ENCODE measurements around the gene VDAC1.

The VDAC1 gene

GRCh38 chr5:133942614-133943474 is 61.9 kb downstream of the VDAC1 start:
- H3K27me3 ChIP-seq (ENCODE audit: insufficient read depth, low read depth), result no peaks in the 10 kb centered on the region
- H3K9ac ChIP-seq, result no peak overlapping the region
- H3K4me1 ChIP-seq (ENCODE audit: low read depth, poor library complexity, severe bottlenecking), result peaks cover 26% of the 10 kb centered on the region
- H3K79me2 ChIP-seq (ENCODE audit: insufficient read depth, low read depth), result no peaks in the 10 kb centered on the region
- H3K4me2 ChIP-seq, result no peak overlapping the region
- no peak overlapping the region for H3K4me3 ChIP-seq (IDR thresholded peaks at IDR 0.05; ENCODE audit: insufficient read depth, low read depth, low read length)
- H2AFZ ChIP-seq (ENCODE audit: low read depth), result no peak overlapping the region
- no peak overlapping the region for H3K27ac ChIP-seq
- TF ChIP-seq CTCF (conservative IDR thresholded peaks at IDR 0.05; ENCODE audit: low read depth, low read length), result no peak
- H3K36me3 ChIP-seq (ENCODE audit: insufficient read depth), result no peaks in the 10 kb centered on the region
- H4K20me1 ChIP-seq (ENCODE audit: insufficient read depth), result no peaks in the 10 kb centered on the region

- TF ChIP-seq CTCF (conservative IDR thresholded peaks at IDR 0.05; ENCODE audit: low read depth, low read length), result no peak
- H3K36me3 ChIP-seq (ENCODE audit: insufficient read depth), result no peaks in the 10 kb centered on the region
- no peak overlapping the region for H3K27ac ChIP-seq
- no peaks in the 10 kb centered on the region for H3K27me3 ChIP-seq (ENCODE audit: insufficient read depth, low read depth)
- no peaks in the 10 kb centered on the region for H3K79me2 ChIP-seq (ENCODE audit: insufficient read depth, low read depth)
- H3K4me3 ChIP-seq (IDR thresholded peaks at IDR 0.05; ENCODE audit: insufficient read depth, low read depth, low read length), result no peak overlapping the region
- H3K4me1 ChIP-seq (ENCODE audit: low read depth, poor library complexity, severe bottlenecking), result peaks cover 26% of the 10 kb centered on the region
- no peak overlapping the region for H2AFZ ChIP-seq (ENCODE audit: low read depth)
- no peak overlapping the region for H3K4me2 ChIP-seq
- H3K9ac ChIP-seq, result no peak overlapping the region
- H4K20me1 ChIP-seq (ENCODE audit: insufficient read depth), result no peaks in the 10 kb centered on the region
These were observed 63.1 kb downstream of the VDAC1 start for GRCh38 chr5:133941456-133942196.

- H3K27me3 ChIP-seq (ENCODE audit: insufficient read depth, low read depth), result no peaks in the 10 kb centered on the region
- no peaks in the 10 kb centered on the region for H4K20me1 ChIP-seq (ENCODE audit: insufficient read depth)
- TF ChIP-seq CTCF (conservative IDR thresholded peaks at IDR 0.05; ENCODE audit: low read depth, low read length), result no peak
- no peak overlapping the region for H3K27ac ChIP-seq
- no peaks in the 10 kb centered on the region for H3K79me2 ChIP-seq (ENCODE audit: insufficient read depth, low read depth)
- H3K36me3 ChIP-seq (ENCODE audit: insufficient read depth), result no peaks in the 10 kb centered on the region
- no peak overlapping the region for H3K4me3 ChIP-seq (IDR thresholded peaks at IDR 0.05; ENCODE audit: insufficient read depth, low read depth, low read length)
- H2AFZ ChIP-seq (ENCODE audit: low read depth), result no peak overlapping the region
- H3K4me2 ChIP-seq, result no peak overlapping the region
- no peak overlapping the region for H3K9ac ChIP-seq
- H3K4me1 ChIP-seq (ENCODE audit: low read depth, poor library complexity, severe bottlenecking), result peaks cover 21% of the 10 kb centered on the region
These were observed 65.1 kb downstream of the VDAC1 start for GRCh38 chr5:133939668-133940067.

- Histone ChIP-seq H3K9ac (no peak overlapping the region), H3K4me1 (ENCODE audit: low read depth, poor library complexity, severe bottlenecking) (peaks cover 14% of the 10 kb centered on the region), H3K27ac (no peak overlapping the region), H3K4me3 (IDR thresholded peaks at IDR 0.05; ENCODE audit: insufficient read depth, low read depth, low read length) (no peak overlapping the region), H4K20me1 (ENCODE audit: insufficient read depth) (no peaks in the 10 kb centered on the region), H3K36me3 (ENCODE audit: insufficient read depth) (no peaks in the 10 kb centered on the region), H2AFZ (ENCODE audit: low read depth) (no peak overlapping the region), H3K79me2 (ENCODE audit: insufficient read depth, low read depth) (no peaks in the 10 kb centered on the region), H3K27me3 (ENCODE audit: insufficient read depth, low read depth) (no peaks in the 10 kb centered on the region), H3K4me2 (no peak overlapping the region; the same call in 1 of the 2 replicates)
- no peak for TF ChIP-seq CTCF (conservative IDR thresholded peaks at IDR 0.05; ENCODE audit: low read depth, low read length)
These were observed 65.8 kb downstream of the VDAC1 start for GRCh38 chr5:133938929-133939328.

All from KMS-11 (cell line).